ENCODE measurements around the gene CDK14. TPM values are rescaled to one million over a fixed set of nuclear protein-coding genes. Genes with fewer than 3 reads are reported as not detected.

Gene CDK14
- total and polyA plus RNA-seq, 8 donors, result 0.58 to 43.9 (median 12.2) TPM

DNA sequence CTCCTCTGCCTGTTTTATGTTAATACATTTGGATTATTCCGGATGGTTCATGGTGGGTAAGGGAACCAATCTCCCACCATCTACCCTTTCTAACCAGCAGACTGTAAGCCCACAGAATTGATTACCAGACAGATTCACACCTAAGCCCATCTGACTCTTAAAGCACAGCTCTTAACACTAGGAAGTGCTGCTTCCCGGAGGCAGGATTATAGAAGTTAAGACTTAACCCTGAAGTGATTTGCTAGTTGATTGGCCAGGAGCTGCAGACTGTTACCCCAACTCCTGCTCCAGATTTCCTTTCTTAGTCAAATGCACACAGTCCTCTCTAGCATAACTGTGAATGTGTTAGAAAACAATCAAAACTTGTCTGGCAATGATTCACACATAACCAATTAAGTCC, 221.7 kb downstream of the CDK14 start:
- WGBS, 5 donors, result 33 to 46% (median 40%) methylated on average over 2 of the region's 2 CpGs
- TF ChIP-seq POLR2AphosphoS5 (IDR thresholded peaks at IDR 0.05) (no peak), EP300 (IDR thresholded peaks at IDR 0.05) (no peak), POLR2A (IDR thresholded peaks at IDR 0.05) (no peak)
- TF ChIP-seq, protein P1, sequence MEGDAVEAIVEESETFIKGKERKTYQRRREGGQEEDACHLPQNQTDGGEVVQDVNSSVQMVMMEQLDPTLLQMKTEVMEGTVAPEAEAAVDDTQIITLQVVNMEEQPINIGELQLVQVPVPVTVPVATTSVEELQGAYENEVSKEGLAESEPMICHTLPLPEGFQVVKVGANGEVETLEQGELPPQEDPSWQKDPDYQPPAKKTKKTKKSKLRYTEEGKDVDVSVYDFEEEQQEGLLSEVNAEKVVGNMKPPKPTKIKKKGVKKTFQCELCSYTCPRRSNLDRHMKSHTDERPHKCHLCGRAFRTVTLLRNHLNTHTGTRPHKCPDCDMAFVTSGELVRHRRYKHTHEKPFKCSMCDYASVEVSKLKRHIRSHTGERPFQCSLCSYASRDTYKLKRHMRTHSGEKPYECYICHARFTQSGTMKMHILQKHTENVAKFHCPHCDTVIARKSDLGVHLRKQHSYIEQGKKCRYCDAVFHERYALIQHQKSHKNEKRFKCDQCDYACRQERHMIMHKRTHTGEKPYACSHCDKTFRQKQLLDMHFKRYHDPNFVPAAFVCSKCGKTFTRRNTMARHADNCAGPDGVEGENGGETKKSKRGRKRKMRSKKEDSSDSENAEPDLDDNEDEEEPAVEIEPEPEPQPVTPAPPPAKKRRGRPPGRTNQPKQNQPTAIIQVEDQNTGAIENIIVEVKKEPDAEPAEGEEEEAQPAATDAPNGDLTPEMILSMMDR (IDR thresholded peaks at IDR 0.05), result no peak
- no peaks in the 10 kb centered on the region for H3K36me3 ChIP-seq
- H3K9me3 ChIP-seq, result no peaks in the 10 kb centered on the region
- H3K4me3 ChIP-seq, result no peak overlapping the region
- no peak for DNase-seq
- H3K27me3 ChIP-seq, result no peaks in the 10 kb centered on the region
- peaks cover 0 to 12% (median 0%) of the 10 kb centered on the region in 4 donors for H3K4me1 ChIP-seq
- intact Hi-C loops (cut with DNase I; ENCODE audit: low total_unique reads), result no loop called here
- H3K27ac ChIP-seq, result no peak overlapping the region

DNA sequence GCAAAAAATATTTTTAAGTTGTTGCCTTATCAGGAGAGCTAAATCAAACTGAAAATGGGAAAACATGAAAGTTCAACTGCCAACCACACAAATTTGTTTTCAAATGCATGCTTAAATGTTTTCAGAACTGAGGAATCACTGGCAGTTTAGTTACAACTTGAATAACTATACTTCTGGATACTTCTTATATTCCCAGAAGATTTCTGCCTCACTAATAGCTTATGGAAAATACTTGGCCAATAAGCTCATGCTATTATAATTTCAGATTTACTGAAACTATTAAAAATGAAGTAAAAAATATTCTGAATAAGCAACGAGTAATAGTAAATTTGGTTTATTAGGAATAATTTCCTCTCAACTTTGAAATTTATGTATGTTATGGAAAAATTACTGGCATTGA, 222.2 kb downstream of the CDK14 start:
- TF ChIP-seq, protein P1 (IDR thresholded peaks at IDR 0.05), result no peak
- TF ChIP-seq POLR2AphosphoS5 (IDR thresholded peaks at IDR 0.05) (no peak), POLR2A (IDR thresholded peaks at IDR 0.05) (no peak), EP300 (IDR thresholded peaks at IDR 0.05) (no peak)
- Histone ChIP-seq H3K27me3 (no peaks in the 10 kb centered on the region), H3K27ac (no peak overlapping the region), H3K4me1 (peaks cover 0 to 12% (median 0%) of the 10 kb centered on the region in 4 donors), H3K4me3 (no peak overlapping the region), H3K9me3 (no peaks in the 10 kb centered on the region), H3K36me3 (no peaks in the 10 kb centered on the region)
- DNase-seq, result no peak
- intact Hi-C loops (cut with DNase I; ENCODE audit: low total_unique reads), result no loop called here
- WGBS, 5 donors, result 80 to 90% (median 87%) methylated on average over 1 of the region's 1 CpG

DNA sequence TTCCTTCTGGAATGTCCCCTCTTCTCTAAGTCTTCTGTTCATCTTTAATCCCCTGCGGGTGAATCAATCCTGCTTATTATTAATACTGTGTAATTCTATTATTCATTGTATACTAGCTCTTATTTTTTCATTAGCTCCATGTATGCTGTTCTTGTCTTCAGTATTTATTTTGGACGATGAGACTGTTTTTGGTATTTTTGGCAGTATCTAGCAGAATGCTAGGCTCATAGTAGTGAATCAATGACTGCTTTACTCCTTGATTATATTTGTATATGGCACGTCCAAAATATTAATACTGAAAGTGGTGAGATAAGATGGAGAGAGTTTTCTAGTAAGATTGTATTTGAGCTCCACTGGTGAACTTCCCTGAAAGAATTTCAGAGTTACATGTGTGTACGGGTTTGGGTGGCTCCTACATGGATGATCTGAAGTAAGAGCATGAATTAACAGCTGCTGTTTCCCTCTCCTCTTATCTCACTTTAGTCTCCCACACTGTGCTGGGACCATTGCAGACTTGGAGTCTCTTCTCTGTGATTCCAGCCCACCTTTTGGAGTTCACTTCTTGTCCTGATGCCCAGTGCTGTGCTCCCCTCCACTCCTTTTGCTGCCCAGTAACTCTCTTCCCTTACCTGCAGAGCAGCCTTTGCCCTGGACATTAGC, 226.0 kb downstream of the CDK14 start:
- TF ChIP-seq POLR2AphosphoS5 (IDR thresholded peaks at IDR 0.05) (no peak), EP300 (IDR thresholded peaks at IDR 0.05) (no peak), POLR2A (IDR thresholded peaks at IDR 0.05) (no peak)
- TF ChIP-seq, protein P1 (IDR thresholded peaks at IDR 0.05), result no peak
- DNase-seq, result no peak
- H3K9me3 ChIP-seq, result no peaks in the 10 kb centered on the region
- 65 to 78% (median 67%) methylated on average over 4 of the region's 4 CpGs for WGBS, 5 donors
- intact Hi-C loops (cut with DNase I; ENCODE audit: low total_unique reads), result no loop called here
- no peaks in the 10 kb centered on the region for H3K27me3 ChIP-seq
- peaks cover 0 to 20% (median 0%) of the 10 kb centered on the region in 4 donors for H3K4me1 ChIP-seq
- H3K4me3 ChIP-seq, result no peak overlapping the region
- no peaks in the 10 kb centered on the region for H3K36me3 ChIP-seq
- no peak overlapping the region for H3K27ac ChIP-seq

DNA sequence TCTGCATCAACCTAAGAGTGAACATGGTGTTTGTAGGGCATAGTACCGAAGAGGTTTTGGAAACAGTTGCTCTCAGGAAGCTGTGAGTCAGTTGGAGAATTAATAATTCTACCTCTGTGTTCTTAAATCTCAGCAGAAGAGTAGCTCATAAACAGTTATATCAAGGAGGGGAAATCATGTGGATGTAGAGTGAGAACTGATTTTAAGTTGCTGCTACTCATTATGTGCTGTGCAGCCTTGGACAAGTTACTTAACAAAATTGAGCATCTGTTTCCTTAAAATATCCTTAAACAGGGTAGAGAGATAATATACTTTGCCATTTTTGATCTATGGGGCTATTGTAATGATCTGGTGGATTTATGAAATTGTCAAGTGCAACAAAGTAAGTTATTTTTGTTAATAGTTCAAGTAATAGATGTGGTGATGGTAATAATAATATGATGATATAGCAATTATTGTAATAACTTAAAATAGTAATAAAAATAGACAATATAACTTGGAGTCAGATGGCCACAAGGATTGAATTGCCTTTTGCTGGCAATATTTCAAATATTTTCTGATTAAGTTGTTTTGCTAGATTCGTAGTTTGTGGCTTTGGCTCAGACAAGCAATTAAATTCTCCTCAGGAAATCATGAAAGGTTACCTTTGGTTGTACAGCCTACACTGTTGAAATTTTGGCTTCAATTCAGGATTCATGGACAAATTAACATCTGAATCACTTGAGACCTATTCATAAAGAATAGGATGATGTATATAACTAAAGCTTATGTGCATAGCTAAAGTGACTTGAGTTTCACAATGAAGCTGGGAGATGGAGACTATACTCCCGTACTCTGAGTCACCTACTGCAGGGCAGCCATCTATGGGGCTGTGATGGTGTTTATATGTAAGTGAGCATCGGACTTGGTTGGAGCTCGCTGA, 228.5 kb downstream of the CDK14 start:
- DNase-seq, result no peak
- Histone ChIP-seq H3K9me3 (peaks cover 0 to 3% (median 1%) of the 10 kb centered on the region in 4 donors), H3K27ac (no peak overlapping the region), H3K27me3 (no peaks in the 10 kb centered on the region), H3K4me1 (peaks cover 0 to 12% (median 0%) of the 10 kb centered on the region in 4 donors), H3K4me3 (no peak overlapping the region), H3K36me3 (no peaks in the 10 kb centered on the region)
- 53 to 68% (median 58%) methylated on average over 5 of the region's 5 CpGs for WGBS, 5 donors
- intact Hi-C loops (cut with DNase I; ENCODE audit: low total_unique reads), result no loop called here
- TF ChIP-seq, protein P1 (IDR thresholded peaks at IDR 0.05), result no peak
- TF ChIP-seq POLR2AphosphoS5 (IDR thresholded peaks at IDR 0.05), result no peak
- no peak for TF ChIP-seq POLR2A (IDR thresholded peaks at IDR 0.05)
- TF ChIP-seq EP300 (IDR thresholded peaks at IDR 0.05), result no peak

All from stomach (tissue), 9 donors.